K562 (cell line): Measurements from ENCODE around the gene COX6B2. TPM values are rescaled to one million over a fixed set of nuclear protein-coding genes. Genes with fewer than 3 reads are reported as not detected.

Source experiments
- AFF4 ChIP-seq: sonication (generic); formaldehyde crosslinking; IDR thresholded peaks from 2 replicates; pipeline ENCODE4 v1.8.0; 2023; ENCODE audit warnings: mild to moderate bottlenecking, missing genetic modification reagents
- CTBP1 ChIP-seq: fragments of 450-650 bp; IDR thresholded peaks from 2 replicates; pipeline ENCODE4 v1.6.1; 2016; ENCODE audit warnings: borderline replicate concordance
- DACH1 ChIP-seq: fragments of 450-650 bp; IDR thresholded peaks from 2 replicates; pipeline ENCODE4 v1.6.1; 2018; ENCODE audit not compliant: partially characterized antibody
- DDX20 ChIP-seq: fragments of 450-650 bp; IDR thresholded peaks from 2 replicates; pipeline ENCODE4 v1.6.1; 2016; ENCODE audit warnings: missing genetic modification characterization, low read depth, mild to moderate bottlenecking, missing compliant biosample characterization, moderate library complexity
- DMBX1 ChIP-seq: fragments of 250-450 bp; sonication (Bioruptor Pico); IDR thresholded peaks from 2 replicates; pipeline ENCODE4 v1.8.0; 2022; ENCODE audit warnings: inconsistent platforms, mild to moderate bottlenecking, moderate library complexity, borderline replicate concordance
- E2F4 ChIP-seq: sonication (generic); formaldehyde crosslinking; IDR thresholded peaks from 2 replicates; pipeline ENCODE4 v1.8.0; 2022; ENCODE audit warnings: mild to moderate bottlenecking, low read depth, missing genetic modification reagents
- GMEB1 ChIP-seq: fragments of 250-450 bp; sonication (Bioruptor Pico); IDR thresholded peaks from 2 replicates; pipeline ENCODE4 v1.4.0; 2020; ENCODE audit warnings: mild to moderate bottlenecking
- HSF4 ChIP-seq: fragments of 250-450 bp; sonication (Bioruptor Pico); IDR thresholded peaks from 2 replicates; pipeline ENCODE4 v2.1.2; 2022; ENCODE audit warnings: mild to moderate bottlenecking, moderate library complexity, borderline replicate concordance
- MLX ChIP-seq, 2 experiments: fragments of 450-650 bp in 1 of 2; sonication (generic) in 1 of 2; formaldehyde crosslinking; conservative IDR thresholded peaks; 2 replicates each; pipeline versions ENCODE4 v1.4.0 to v1.8.1; 2020 to 2022; ENCODE audit warnings: mild to moderate bottlenecking in 1 of 2, missing genetic modification reagents in 1 of 2
- NCOA6 ChIP-seq: fragments of 450-650 bp; IDR thresholded peaks from 2 replicates; pipeline ENCODE4 v1.6.1; 2017; ENCODE audit warnings: mild to moderate bottlenecking
- NFXL1 ChIP-seq: fragments of 450-650 bp; formaldehyde crosslinking; IDR thresholded peaks from 2 replicates; pipeline ENCODE4 v1.4.0; 2021; ENCODE audit warnings: mild to moderate bottlenecking
- RFX5 ChIP-seq: IDR thresholded peaks from 2 replicates; pipeline ENCODE4 v1.6.1; 2011; ENCODE audit warnings: low read depth, mild to moderate bottlenecking, improper control_type of control experiment, low read length
- SMAD4 ChIP-seq: fragments of 250-450 bp; sonication (Bioruptor Pico); conservative IDR thresholded peaks from 2 replicates; pipeline ENCODE4 v1.8.0; 2021; ENCODE audit warnings: inconsistent platforms, mild to moderate bottlenecking, moderate library complexity
- SMARCC2 ChIP-seq: fragments of 450-650 bp; IDR thresholded peaks from 2 replicates; pipeline ENCODE4 v1.6.1; 2017; ENCODE audit warnings: antibody characterized with exemption, moderate library complexity, mild to moderate bottlenecking, low read depth
- TFAM ChIP-seq: fragments of 250-450 bp; sonication (Bioruptor Pico); conservative IDR thresholded peaks from 2 replicates; pipeline ENCODE4 v1.5.0; 2021; ENCODE audit warnings: mild to moderate bottlenecking, moderate library complexity
- USF2 ChIP-seq: sonication (generic); formaldehyde crosslinking; IDR thresholded peaks from 2 replicates; pipeline ENCODE4 v1.5.0; 2020; ENCODE audit warnings: missing genetic modification reagents
- ZNF347 ChIP-seq: fragments of 450-650 bp; formaldehyde crosslinking; IDR thresholded peaks from 2 replicates; pipeline ENCODE4 v1.4.0; 2020; ENCODE audit warnings: low read depth, mild to moderate bottlenecking, moderate library complexity
- ZNF511 ChIP-seq: sonication (generic); formaldehyde crosslinking; IDR thresholded peaks from 2 replicates; pipeline ENCODE4 v1.8.0; 2022; ENCODE audit warnings: mild to moderate bottlenecking, missing genetic modification reagents
- polyA plus RNA-seq, 8 experiments: library from polyadenylated mRNA; depleted of rRNA in 4 of 8; stranded (reverse) in 5 of 8; unstranded in 3 of 8; fragments of >200 nt; fragmentation: Nextera tagmentation in 2 of 8; fragmentation: Illumina TruSeq in 1 of 8; extraction: Ambion mirVana in 2 of 8; extraction: Trizol in 1 of 8; gene quantifications; 2 replicates each; pipeline versions ENCODE4 v1.2.1 to v1.2.3, GENCODE V29; 2011 to 2014; ENCODE audit warnings: inconsistent platforms in 1 of 8, missing spikeins in 1 of 8
- total RNA-seq, 7 experiments: library from RNA; depleted of rRNA in 6 of 7; stranded (reverse); fragments of >200 nt in 6 of 7; fragmentation: Illumina TruSeq in 2 of 7; extraction: Trizol in 2 of 7; gene quantifications; 2 replicates each; pipeline versions ENCODE4 v1.2.1 to v1.2.3, GENCODE V29; 2011 to 2021; ENCODE audit warnings: low replicate concordance in 1 of 7

The COX6B2 gene
- total and polyA plus RNA-seq, 9 of the 15 experiments (the other 6 are each of a cell fraction or from before 2014, with no cell fraction given): 0.40 to 2.5 (median 0.83) TPM

GRCh38 chr19:55368701-55369563, 14.4 kb upstream of the COX6B2 start (continued):
- TF ChIP-seq ZNF511 (CRISPR knock-in tag): no peak
- no peak for TF ChIP-seq DMBX1 (CRISPR knock-in tag)
- no peak for TF ChIP-seq TFAM (CRISPR knock-in tag)
- TF ChIP-seq GMEB1: peak; percentile 48; the same call in 1 of the 2 replicates
- TF ChIP-seq E2F4: no peak
- TF ChIP-seq MLX (CRISPR knock-in tag; conservative IDR thresholded peaks at IDR 0.05): no peak
- peak; percentile 82 for TF ChIP-seq NCOA6
- no peak for TF ChIP-seq ZNF347 (CRISPR knock-in tag)
- TF ChIP-seq DACH1: no peak
- TF ChIP-seq CTBP1: peak; percentile 17; the same call in 1 of the 2 replicates
- TF ChIP-seq RFX5: no peak
- no peak for TF ChIP-seq USF2 (CRISPR knock-in tag)
- no peak for TF ChIP-seq HSF4 (CRISPR knock-in tag)
- TF ChIP-seq SMARCC2: no peak
- no peak for TF ChIP-seq AFF4 (CRISPR knock-in tag)
- TF ChIP-seq DDX20 (tag): no peak
- peak; percentile 67 for TF ChIP-seq SMAD4 (CRISPR knock-in tag)
- no peak for TF ChIP-seq NFXL1
